Neural crest cell (in vitro differentiated cells): ENCODE results near the gene NDRG3. TPM values are rescaled to one million over a fixed set of nuclear protein-coding genes. Genes with fewer than 3 reads are reported as not detected.

ENCODE experiments used
- DNase-seq: peaks from one replicate; pipeline ENCODE4 v3.0.0; 2021; ENCODE audit warnings: low read depth, mixed read lengths, low spot score
- H3K27ac Mint-ChIP-seq: one replicate; pipeline ENCODE4 v1.8.0; 2021; ENCODE audit warnings: mild to moderate bottlenecking, mixed read lengths; ENCODE audit not compliant: unreplicated experiment
- H3K27me3 Mint-ChIP-seq: 2 replicates; pipeline ENCODE4 v1.8.0; 2021; ENCODE audit warnings: low read depth, mild to moderate bottlenecking, mixed read lengths
- H3K36me3 Mint-ChIP-seq: 2 replicates; pipeline ENCODE4 v1.8.0; 2021; ENCODE audit warnings: low read depth, mild to moderate bottlenecking, mixed read lengths
- H3K4me1 Mint-ChIP-seq: 2 replicates; pipeline ENCODE4 v1.8.0; 2021; ENCODE audit warnings: mixed read lengths
- H3K4me3 Mint-ChIP-seq: one replicate; pipeline ENCODE4 v1.8.0; 2021; ENCODE audit warnings: mild to moderate bottlenecking, mixed read lengths
- H3K9me3 Mint-ChIP-seq: 2 replicates; pipeline ENCODE4 v1.8.0; 2021; ENCODE audit warnings: mixed read lengths
- total RNA-seq: library from RNA; stranded (reverse); gene quantifications from 2 replicates; pipeline ENCODE4 v1.2.1, GENCODE V29; 2021
- TF ChIP-seq, protein P1 (sequence below): fragments of 200-600 bp; sonication (generic); conservative IDR thresholded peaks from 2 replicates; pipeline ENCODE4 v1.5.0; 2021; ENCODE audit warnings: antibody characterized with exemption, mild to moderate bottlenecking

The NDRG3 gene
- total RNA-seq, 1 donor from 2014 or later = 34.9 TPM

DNA sequence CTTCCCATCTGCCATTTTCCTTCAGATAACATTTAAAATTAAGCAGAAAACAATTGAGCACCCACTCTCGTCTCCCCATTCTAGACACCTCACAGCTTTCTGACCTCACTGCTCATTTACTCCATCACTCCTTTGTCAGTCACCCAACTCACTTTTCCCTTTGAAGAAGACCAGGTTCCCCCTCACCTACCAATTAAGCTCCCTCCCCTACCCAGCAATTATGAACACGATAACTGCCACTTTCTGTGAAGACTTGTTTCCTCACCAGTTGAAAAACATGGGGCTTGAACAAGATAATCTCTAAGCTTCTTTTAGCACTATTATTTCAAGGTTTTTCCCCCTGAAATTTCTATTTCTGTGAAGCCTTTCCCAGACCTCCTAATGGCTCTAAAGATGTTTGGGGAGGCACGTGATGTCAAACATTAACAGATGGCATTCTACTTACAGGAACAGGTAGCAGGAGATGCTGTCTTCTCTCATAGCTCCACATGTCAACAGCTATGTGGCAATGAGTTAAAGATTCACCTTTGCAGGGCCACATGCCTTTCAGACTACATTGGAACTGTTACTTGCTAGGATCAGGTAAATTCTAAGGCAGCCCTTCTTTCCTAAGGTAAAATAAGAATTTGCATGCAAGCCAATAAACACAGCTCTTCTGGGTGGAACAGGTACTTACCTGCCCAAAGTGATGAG is 75.1 kb downstream of the NDRG3 start:
- no peaks in the 10 kb centered on the region for H3K27me3 Mint-ChIP-seq
- no peak for DNase-seq
- H3K9me3 Mint-ChIP-seq = no peaks in the 10 kb centered on the region
- H3K4me1 Mint-ChIP-seq = no peaks in the 10 kb centered on the region
- H3K27ac Mint-ChIP-seq = no peak overlapping the region
- peaks cover 3% of the 10 kb centered on the region for H3K36me3 Mint-ChIP-seq
- TF ChIP-seq, protein P1, sequence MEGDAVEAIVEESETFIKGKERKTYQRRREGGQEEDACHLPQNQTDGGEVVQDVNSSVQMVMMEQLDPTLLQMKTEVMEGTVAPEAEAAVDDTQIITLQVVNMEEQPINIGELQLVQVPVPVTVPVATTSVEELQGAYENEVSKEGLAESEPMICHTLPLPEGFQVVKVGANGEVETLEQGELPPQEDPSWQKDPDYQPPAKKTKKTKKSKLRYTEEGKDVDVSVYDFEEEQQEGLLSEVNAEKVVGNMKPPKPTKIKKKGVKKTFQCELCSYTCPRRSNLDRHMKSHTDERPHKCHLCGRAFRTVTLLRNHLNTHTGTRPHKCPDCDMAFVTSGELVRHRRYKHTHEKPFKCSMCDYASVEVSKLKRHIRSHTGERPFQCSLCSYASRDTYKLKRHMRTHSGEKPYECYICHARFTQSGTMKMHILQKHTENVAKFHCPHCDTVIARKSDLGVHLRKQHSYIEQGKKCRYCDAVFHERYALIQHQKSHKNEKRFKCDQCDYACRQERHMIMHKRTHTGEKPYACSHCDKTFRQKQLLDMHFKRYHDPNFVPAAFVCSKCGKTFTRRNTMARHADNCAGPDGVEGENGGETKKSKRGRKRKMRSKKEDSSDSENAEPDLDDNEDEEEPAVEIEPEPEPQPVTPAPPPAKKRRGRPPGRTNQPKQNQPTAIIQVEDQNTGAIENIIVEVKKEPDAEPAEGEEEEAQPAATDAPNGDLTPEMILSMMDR = no peak
- no peak overlapping the region for H3K4me3 Mint-ChIP-seq

DNA sequence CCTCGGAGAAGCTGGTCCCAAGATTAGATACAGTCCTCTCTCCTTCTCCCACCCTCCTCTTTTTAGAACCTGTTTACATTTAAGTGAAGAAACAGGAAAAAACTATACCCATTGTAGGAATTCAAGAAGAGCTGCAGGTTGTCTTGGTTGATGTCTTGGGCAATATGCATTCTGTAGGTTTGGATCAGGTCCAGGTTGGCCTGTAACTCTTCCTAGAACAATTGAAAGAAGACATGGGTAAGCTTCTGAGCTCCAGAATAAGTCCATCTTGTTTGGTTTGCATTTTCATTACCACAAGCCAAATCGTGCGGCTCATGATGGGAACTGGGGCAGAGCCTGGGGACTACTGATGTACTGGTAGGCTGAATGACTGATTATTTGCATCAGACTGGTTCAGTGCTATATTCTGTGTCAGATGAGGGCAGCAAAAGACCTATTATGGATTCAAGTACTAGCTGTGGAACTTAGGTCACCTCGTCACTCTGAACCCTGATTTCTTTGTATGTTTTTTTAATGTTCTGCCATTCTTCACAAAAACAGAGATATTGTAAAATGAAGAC is 79.6 kb downstream of the NDRG3 start:
- DNase-seq = no peak
- H3K9me3 Mint-ChIP-seq = no peaks in the 10 kb centered on the region
- no peaks in the 10 kb centered on the region for H3K27me3 Mint-ChIP-seq
- H3K4me1 Mint-ChIP-seq = no peaks in the 10 kb centered on the region
- TF ChIP-seq, protein P1 = peak; percentile 40
- H3K36me3 Mint-ChIP-seq = peaks cover 3% of the 10 kb centered on the region
- H3K4me3 Mint-ChIP-seq = no peak overlapping the region
- no peak overlapping the region for H3K27ac Mint-ChIP-seq

GRCh38 chr20:36663031-36663430 is 82.9 kb downstream of the NDRG3 start:
- no peak for DNase-seq
- Mint-ChIP-seq H3K27ac (no peak overlapping the region), H3K4me1 (no peaks in the 10 kb centered on the region), H3K4me3 (no peak overlapping the region), H3K9me3 (no peaks in the 10 kb centered on the region), H3K36me3 (peaks cover 4% of the 10 kb centered on the region), H3K27me3 (no peaks in the 10 kb centered on the region)
- TF ChIP-seq, protein P1 = no peak

DNA sequence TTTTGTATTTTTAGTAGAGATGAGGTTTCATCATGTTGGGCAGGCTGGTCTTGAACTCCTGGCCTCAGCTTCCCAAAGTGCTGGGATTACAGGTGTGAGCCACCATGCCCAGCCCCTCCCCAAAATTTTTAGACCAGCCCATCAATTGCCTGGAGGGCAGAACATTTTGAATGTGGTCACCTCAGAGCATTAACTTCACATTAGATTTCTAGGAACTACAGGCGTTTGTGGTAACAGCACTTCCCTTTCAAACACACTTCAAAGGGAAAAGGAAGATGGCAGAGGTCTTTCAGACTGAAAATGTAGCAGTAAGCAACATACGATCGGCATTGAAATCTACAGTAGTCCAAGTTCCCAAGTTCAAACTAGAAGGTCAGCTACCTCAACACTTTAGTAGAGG is 87.6 kb downstream of the NDRG3 start:
- Mint-ChIP-seq H3K27ac (peak overlapping the region; percentile 71), H3K4me3 (no peak overlapping the region), H3K9me3 (no peaks in the 10 kb centered on the region), H3K36me3 (peaks cover 4% of the 10 kb centered on the region), H3K4me1 (no peaks in the 10 kb centered on the region), H3K27me3 (no peaks in the 10 kb centered on the region)
- TF ChIP-seq, protein P1 = no peak
- no peak for DNase-seq

DNA sequence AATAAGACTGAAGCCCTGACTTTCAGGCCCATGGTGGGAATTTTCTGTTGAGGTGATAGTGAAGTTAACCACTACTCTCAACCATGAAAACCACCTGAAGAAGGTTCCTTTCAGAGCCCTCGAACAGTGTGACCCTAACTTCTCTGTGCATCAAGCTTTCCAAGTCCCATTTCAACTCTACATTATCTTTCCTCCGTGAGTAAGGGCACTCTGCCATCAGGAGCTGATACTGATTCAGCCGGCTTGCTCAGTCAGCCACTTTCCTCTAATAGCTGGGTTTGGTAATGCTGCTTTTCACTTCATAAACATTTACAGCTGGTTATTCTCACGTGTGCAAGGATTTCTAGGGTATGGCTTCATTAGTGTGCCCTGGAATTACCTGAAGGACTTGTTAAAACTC is 89.2 kb downstream of the NDRG3 start:
- H3K4me1 Mint-ChIP-seq = no peaks in the 10 kb centered on the region
- peaks cover 4% of the 10 kb centered on the region for H3K36me3 Mint-ChIP-seq
- no peaks in the 10 kb centered on the region for H3K9me3 Mint-ChIP-seq
- DNase-seq = no peak
- no peak overlapping the region for H3K27ac Mint-ChIP-seq
- H3K27me3 Mint-ChIP-seq = no peaks in the 10 kb centered on the region
- no peak overlapping the region for H3K4me3 Mint-ChIP-seq
- TF ChIP-seq, protein P1 = no peak
